ENCODE results near the gene C16orf96.

C16orf96 gene

DNA sequence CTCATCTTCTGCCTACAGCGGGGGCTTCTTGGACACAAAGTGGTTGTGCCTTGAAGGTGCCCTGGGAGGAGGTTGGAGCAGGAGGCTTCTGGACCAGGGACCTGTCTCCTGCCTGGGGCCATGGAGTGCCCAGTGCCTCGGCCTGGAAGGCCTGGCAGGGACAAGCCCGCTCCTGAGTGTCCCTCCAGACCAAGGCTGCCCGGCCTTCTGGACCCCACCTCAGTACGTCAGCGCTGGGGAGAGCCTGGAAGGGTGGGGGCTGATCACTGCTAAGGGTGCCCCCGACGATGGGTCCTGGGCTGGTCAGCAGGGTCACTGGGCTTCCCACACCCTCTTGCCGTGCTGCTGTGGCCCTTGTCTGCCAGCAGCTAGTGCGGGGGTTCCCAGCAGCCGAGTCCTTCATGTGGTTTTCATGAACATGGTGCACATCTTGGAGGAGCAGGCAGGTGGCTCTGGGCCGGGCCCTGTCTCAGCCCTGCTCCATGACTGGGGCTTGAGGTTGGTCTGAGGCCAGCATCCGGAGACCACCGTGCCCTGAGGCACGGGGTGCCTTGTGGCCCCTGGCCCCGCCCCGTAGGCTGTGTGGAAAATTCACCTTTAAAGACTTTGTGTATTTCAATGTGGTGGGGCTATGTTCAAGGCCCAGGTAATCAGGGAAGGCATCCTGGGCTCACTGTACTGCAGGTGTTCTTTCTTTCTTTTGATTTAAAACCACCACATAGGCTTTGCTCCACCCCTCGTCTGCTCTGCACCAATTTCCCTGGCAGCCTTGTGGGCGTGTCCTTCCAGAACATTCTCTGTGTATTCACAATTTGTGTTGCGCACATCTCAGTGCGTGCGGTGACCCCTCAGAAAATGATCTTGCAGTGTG, 90.9 kb downstream of the C16orf96 start:
- H3K9me3 ChIP-seq = no peaks in the 10 kb centered on the region
- H3K4me3 ChIP-seq (ENCODE audit: low read depth in 1 of 2, low read length in 1 of 2) = no peak overlapping the region
- H3K27ac ChIP-seq = peak overlapping the region; percentile 10
- no peaks in the 10 kb centered on the region for H3K27me3 ChIP-seq
- TF ChIP-seq CTCF (IDR thresholded peaks at IDR 0.05) = no peak
- peaks cover 10 to 17% of the 10 kb centered on the region in 2 experiments for H3K4me1 ChIP-seq (ENCODE audit: control insufficient read depth in 1 of 2, insufficient read depth in 1 of 2, low read depth in 1 of 2, low read length in 1 of 2)
- H3K36me3 ChIP-seq = peaks cover 46% of the 10 kb centered on the region

- Histone ChIP-seq H3K9me3 (no peaks in the 10 kb centered on the region), H3K36me3 (peaks cover 52% of the 10 kb centered on the region), H3K27me3 (no peaks in the 10 kb centered on the region), H3K27ac (peak overlapping the region; percentile 3), H3K4me1 (ENCODE audit: control insufficient read depth in 1 of 2, insufficient read depth in 1 of 2, low read depth in 1 of 2, low read length in 1 of 2) (peaks cover 4 to 11% of the 10 kb centered on the region in 2 experiments), H3K4me3 (ENCODE audit: low read depth in 1 of 2, low read length in 1 of 2) (no peak overlapping the region)
- TF ChIP-seq CTCF (IDR thresholded peaks at IDR 0.05) = no peak
Observed at GRCh38 chr16:4647644-4647980, 91.5 kb downstream of the C16orf96 start.

DNA sequence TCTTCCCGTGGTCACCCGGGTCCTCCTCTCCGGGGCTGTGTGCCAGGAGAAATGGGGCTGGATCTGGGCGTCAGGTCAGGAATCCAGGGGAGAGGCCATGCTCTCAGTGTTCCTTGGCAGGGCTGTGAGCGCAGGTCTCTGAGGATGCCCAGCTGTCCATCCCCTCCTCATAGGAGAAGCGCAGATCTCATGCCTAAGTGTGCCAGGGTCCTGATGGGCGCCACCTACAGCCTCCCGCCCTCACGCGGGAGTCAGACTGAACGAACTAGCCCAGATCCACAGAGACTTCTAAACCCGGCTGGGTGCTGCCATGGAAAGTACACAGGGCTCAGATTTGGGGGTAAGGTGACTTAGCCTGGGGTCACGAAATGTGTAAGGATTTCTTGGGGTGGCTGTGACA, 92.8 kb downstream of the C16orf96 start:
- peaks cover 65% of the 10 kb centered on the region for H3K36me3 ChIP-seq
- TF ChIP-seq CTCF (IDR thresholded peaks at IDR 0.05) = no peak

DNA sequence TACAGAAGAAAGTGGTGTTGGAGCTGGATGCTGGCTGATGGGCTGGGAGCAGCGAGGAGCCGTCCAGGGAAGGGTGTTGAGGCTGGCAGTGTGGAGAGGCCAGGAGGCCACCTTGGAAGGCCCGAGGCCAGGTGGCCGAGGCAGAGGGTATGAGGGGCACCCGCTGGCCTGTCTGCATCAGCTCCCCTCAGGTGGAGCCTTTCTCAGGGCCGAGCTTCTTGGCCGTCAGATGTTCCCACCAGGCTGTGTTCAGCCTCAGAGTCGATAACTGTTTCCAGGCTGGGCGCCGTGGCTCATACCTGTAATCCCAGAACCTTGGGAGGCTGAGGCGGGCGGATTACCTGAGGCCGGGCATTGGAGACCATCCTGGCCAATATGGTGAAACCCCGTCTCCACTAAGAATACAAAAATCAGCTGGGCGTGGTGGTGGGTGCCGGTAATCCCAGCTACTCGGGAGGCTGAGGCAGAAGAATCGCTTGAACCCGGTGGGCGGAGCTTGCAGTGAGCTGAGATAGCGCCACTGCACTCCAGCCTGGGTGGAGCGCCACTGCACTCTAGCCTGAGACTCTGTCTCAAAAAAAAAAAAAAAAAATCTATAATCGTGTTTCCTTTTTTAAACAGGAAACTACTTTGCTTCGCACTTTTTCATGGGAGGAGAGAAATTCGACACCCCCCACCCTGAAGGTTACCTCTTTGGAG, 93.8 kb downstream of the C16orf96 start:
- TF ChIP-seq CTCF (IDR thresholded peaks at IDR 0.05) = no peak
- Histone ChIP-seq H3K9me3 (no peaks in the 10 kb centered on the region), H3K4me3 (ENCODE audit: low read depth in 1 of 2, low read length in 1 of 2) (no peak overlapping the region), H3K27ac (peak overlapping the region; percentile 69), H3K4me1 (ENCODE audit: control insufficient read depth in 1 of 2, insufficient read depth in 1 of 2, low read depth in 1 of 2, low read length in 1 of 2) (peaks cover 3 to 11% of the 10 kb centered on the region in 2 experiments), H3K36me3 (peaks cover 75% of the 10 kb centered on the region), H3K27me3 (no peaks in the 10 kb centered on the region)

More for the DNA sequence above, 92.8 kb downstream of the C16orf96 start:
- Histone ChIP-seq H3K27me3 (no peaks in the 10 kb centered on the region), H3K27ac (peak overlapping the region; percentile 69), H3K9me3 (no peaks in the 10 kb centered on the region), H3K4me1 (ENCODE audit: control insufficient read depth in 1 of 2, insufficient read depth in 1 of 2, low read depth in 1 of 2, low read length in 1 of 2) (peaks cover 3 to 11% of the 10 kb centered on the region in 2 experiments), H3K4me3 (ENCODE audit: low read depth in 1 of 2, low read length in 1 of 2) (no peak overlapping the region)
